CD4-positive, alpha-beta T cell (primary cell): ENCODE measurements around the gene RPS19. TPM values are rescaled to one million over a fixed set of nuclear protein-coding genes. Genes with fewer than 3 reads are reported as not detected.

Experiments used
- ATAC-seq: fragments of 200-7000 bp; cut with Tn5 transposase; one replicate; pipeline ENCODE4 v1.10.0; 2022; ENCODE audit warnings: mild to moderate bottlenecking; ENCODE audit not compliant: poor library complexity
- CTCF ChIA-PET: fragments of 350-600 bp; sonication (Branson Sonifier 250); formaldehyde crosslinking; loops from one replicate; lab custom pipeline; 2021; ENCODE audit warnings: antibody characterized with exemption, inconsistent platforms; lab: Charles Lee
- POLR2A ChIA-PET: fragments of 350-600 bp; sonication (Branson Sonifier 250); formaldehyde crosslinking; loops from one replicate; lab custom pipeline; 2021; ENCODE audit warnings: antibody characterized with exemption, inconsistent platforms; lab: Charles Lee
- DNase-seq, 14 experiments: peaks; one replicate each; pipeline ENCODE4 v3.0.0-alpha.2; 2013 to 2020; ENCODE audit warnings: mixed read lengths in 2 of 14
- H3K27ac ChIP-seq, 2 donors: one replicate each; pipeline versions ENCODE4 v1.5.1 to v1.7.0; 2013; ENCODE audit warnings: low read length in 2 of 2, low read depth in 1 of 2, mild to moderate bottlenecking in 1 of 2
- H3K27me3 ChIP-seq, 2 experiments: 1 replicate in 1 of 2; 2 replicates in 1 of 2; pipeline versions ENCODE4 v1.6.1 to v1.7.0; 2013; ENCODE audit warnings: low read length in 2 of 2, control low read depth in 1 of 2, mild to moderate bottlenecking in 1 of 2, moderate library complexity in 1 of 2; ENCODE audit not compliant: insufficient read depth in 2 of 2, control insufficient read depth in 1 of 2
- H3K36me3 ChIP-seq: one replicate; pipeline ENCODE4 v1.6.1; 2013; ENCODE audit warnings: low read length, control low read depth; ENCODE audit not compliant: insufficient read depth
- H3K4me1 ChIP-seq: one replicate; pipeline ENCODE4 v1.6.1; 2013; ENCODE audit warnings: low read length, control low read depth; ENCODE audit not compliant: insufficient read depth
- H3K4me3 ChIP-seq: one replicate; pipeline ENCODE4 v1.5.1; 2013; ENCODE audit warnings: mild to moderate bottlenecking, low read length, moderate library complexity
- H3K9me3 ChIP-seq, 2 experiments: 1 replicate in 1 of 2; 2 replicates in 1 of 2; pipeline versions ENCODE4 v1.6.1 to v1.7.0; 2013; ENCODE audit warnings: low read length in 2 of 2, mild to moderate bottlenecking in 2 of 2, control low read depth in 1 of 2, moderate library complexity in 1 of 2; ENCODE audit not compliant: control insufficient read depth in 1 of 2, insufficient read depth in 1 of 2
- H3K27ac Mint-ChIP-seq: one replicate; pipeline ENCODE4 v1.8.0; 2020; ENCODE audit warnings: mixed read lengths
- H3K27me3 Mint-ChIP-seq: one replicate; pipeline ENCODE4 v1.8.0; 2021; ENCODE audit warnings: mixed read lengths
- H3K36me3 Mint-ChIP-seq: one replicate; pipeline ENCODE4 v1.8.0; 2021; ENCODE audit warnings: low read depth, mixed read lengths
- H3K4me1 Mint-ChIP-seq: one replicate; pipeline ENCODE4 v1.8.0; 2021; ENCODE audit warnings: low read depth, mixed read lengths
- H3K4me3 Mint-ChIP-seq: one replicate; pipeline ENCODE4 v1.8.0; 2020; ENCODE audit warnings: mild to moderate bottlenecking, mixed read lengths
- H3K9me3 Mint-ChIP-seq: one replicate; pipeline ENCODE4 v1.8.0; 2020; ENCODE audit warnings: mixed read lengths
- CTCF ChIP-seq: fragments of 200-600 bp; IDR thresholded peaks from one replicate; pipeline ENCODE4 v1.8.0; 2022; ENCODE audit warnings: antibody characterized with exemption, mild to moderate bottlenecking
- intact Hi-C, 2 experiments: fragments of 100-400 bp; cut with DNase I in 1 of 2; cut with micrococcal nuclease in 1 of 2; formaldehyde crosslinking; loops; one replicate each; pipeline versions ENCODE4 v1.15.1 to v1.9.0; 2023 to 2025; cut with DNase I, micrococcal nuclease
- total RNA-seq, 174 experiments: library from RNA in 2 of 174; stranded (reverse) in 2 of 174; gene quantifications; one replicate each; pipeline ENCODE4 v1.2.3 and lab custom pipeline; 2021 to 2026

The RPS19 gene
- total RNA-seq, 2 experiments from 2014 or later = 3,668 to 3,697 TPM

- ChIA-PET CTCF (no interaction called here), POLR2A (no interaction called here)
- Histone ChIP-seq H3K4me1 (peaks cover 54% of the 10 kb centered on the region), H3K4me3 (no peak overlapping the region), H3K27ac (no peak overlapping the region), H3K36me3 (no peaks in the 10 kb centered on the region), H3K9me3 (no peaks in the 10 kb centered on the region), H3K27me3 (peaks cover 44% of the 10 kb centered on the region in 2 experiments)
- Mint-ChIP-seq H3K27ac (no peak overlapping the region), H3K36me3 (no peaks in the 10 kb centered on the region), H3K4me1 (peaks cover 18% of the 10 kb centered on the region), H3K4me3 (no peak overlapping the region), H3K27me3 (peaks cover 10% of the 10 kb centered on the region), H3K9me3 (no peaks in the 10 kb centered on the region)
- DNase-seq (no peak), ATAC-seq (no peak)
- intact Hi-C loops = no loop called here
- TF ChIP-seq CTCF = no peak
Measured at GRCh38 chr19:41918095-41918494, 58.0 kb downstream of the RPS19 start.

DNA sequence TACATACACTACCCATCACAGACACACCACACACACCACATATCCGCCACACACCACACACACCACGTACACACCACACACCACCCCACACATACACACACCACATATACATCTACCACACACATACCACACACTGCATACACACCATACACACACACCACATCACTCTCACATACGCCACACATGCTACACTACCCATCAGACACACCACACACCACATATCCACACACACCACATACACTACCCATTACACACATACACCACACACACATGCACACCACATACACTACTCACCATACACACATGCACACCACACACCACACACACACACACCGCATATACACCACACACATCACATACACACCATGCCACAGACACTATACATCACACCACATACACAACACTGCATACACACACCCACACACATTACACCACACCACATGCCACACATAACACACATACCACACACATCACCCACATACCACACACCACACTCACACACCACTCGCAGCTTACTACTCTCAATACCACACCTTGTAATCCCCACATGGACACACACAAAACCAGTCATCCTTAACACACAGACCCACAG is 58.7 kb downstream of the RPS19 start:
- ChIA-PET CTCF (interaction anchor here (0.9 to 1.3 kb wide), 3 partner anchors 41 to 59 kb away, joined by 3 to 4 read pairs (median 4); partner anchors contain the start of gene RABAC1), POLR2A (interaction anchor here (0.6 kb wide), 1 partner anchor 34 kb away, joined by 3 read pairs; no protein-coding TSS in a partner anchor)
- DNase-seq (no peak), ATAC-seq (no peak)
- Mint-ChIP-seq H3K4me1 (peaks cover 18% of the 10 kb centered on the region), H3K36me3 (no peaks in the 10 kb centered on the region), H3K27ac (no peak overlapping the region), H3K4me3 (no peak overlapping the region), H3K9me3 (no peaks in the 10 kb centered on the region), H3K27me3 (peaks cover 10% of the 10 kb centered on the region)
- no peak for TF ChIP-seq CTCF
- H3K4me1 ChIP-seq = peaks cover 47% of the 10 kb centered on the region
- intact Hi-C loops = no loop called here
- no peaks in the 10 kb centered on the region for H3K9me3 ChIP-seq
- no peak overlapping the region for H3K27ac ChIP-seq
- H3K27me3 ChIP-seq = peaks cover 39% of the 10 kb centered on the region in 2 experiments
- H3K36me3 ChIP-seq = no peaks in the 10 kb centered on the region
- H3K4me3 ChIP-seq = no peak overlapping the region

DNA sequence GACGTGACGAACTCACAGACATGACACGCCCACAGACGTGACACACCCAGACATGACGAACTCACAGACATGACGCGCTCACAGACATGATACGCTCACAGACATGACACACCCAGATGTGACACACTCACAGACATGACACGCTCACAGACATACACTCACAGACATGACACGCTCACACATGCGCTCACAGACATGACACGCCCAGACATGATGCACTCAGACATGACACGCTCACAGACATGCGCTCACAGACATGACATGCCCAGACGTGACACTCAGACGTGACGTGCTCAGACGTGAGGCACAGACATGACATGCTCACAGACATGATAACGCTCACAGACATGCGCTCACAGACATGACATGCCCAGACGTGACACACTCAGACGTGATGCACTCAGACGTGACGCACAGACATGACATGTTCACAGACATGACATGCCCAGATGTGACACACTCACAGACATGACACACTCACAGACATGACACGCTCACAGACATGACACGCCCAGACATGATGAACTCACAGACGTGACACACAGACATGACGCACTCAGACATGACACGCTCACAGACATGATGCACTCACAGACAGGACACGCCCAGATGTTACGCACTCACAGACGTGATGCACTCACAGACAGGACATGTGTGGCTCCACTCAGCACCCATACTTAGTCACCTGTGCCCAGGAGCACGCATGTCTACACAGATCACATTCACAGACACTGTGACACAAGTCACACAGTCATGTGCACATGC is 60.1 kb downstream of the RPS19 start:
- DNase-seq (no peak), ATAC-seq (no peak)
- no peak overlapping the region for H3K27ac ChIP-seq
- CTCF ChIA-PET = interaction anchor here (0.9 to 1.7 kb wide), 4 partner anchors 39 to 61 kb away, joined by 3 to 4 read pairs (median 4); partner anchors contain the start of gene RABAC1
- intact Hi-C loops = no loop called here
- peaks cover 35% of the 10 kb centered on the region for H3K4me1 ChIP-seq
- no peaks in the 10 kb centered on the region for H3K36me3 Mint-ChIP-seq
- H3K4me1 Mint-ChIP-seq = peaks cover 12% of the 10 kb centered on the region
- no peaks in the 10 kb centered on the region for H3K9me3 ChIP-seq
- POLR2A ChIA-PET = interaction anchor here (2.2 kb wide), 1 partner anchor 33 kb away, joined by 13 read pairs; no protein-coding TSS in a partner anchor
- H3K9me3 Mint-ChIP-seq = no peaks in the 10 kb centered on the region
- H3K4me3 ChIP-seq = no peak overlapping the region
- H3K4me3 Mint-ChIP-seq = no peak overlapping the region
- H3K36me3 ChIP-seq = no peaks in the 10 kb centered on the region
- no peak for TF ChIP-seq CTCF
- H3K27me3 ChIP-seq = peaks cover 26 to 30% of the 10 kb centered on the region in 2 experiments
- H3K27me3 Mint-ChIP-seq = peaks cover 10% of the 10 kb centered on the region
- no peak overlapping the region for H3K27ac Mint-ChIP-seq
